CD4-positive, alpha-beta T cell (primary cell): ENCODE measurements around the gene IL1RL2. TPM values are rescaled to one million over a fixed set of nuclear protein-coding genes. Genes with fewer than 3 reads are reported as not detected.
A peak's percentile ranks its signal among the peaks of the same experiment; 100 is the strongest.

Source experiments
- ATAC-seq: fragments of 200-7000 bp; cut with Tn5 transposase; one replicate; pipeline ENCODE4 v1.10.0; 2022; ENCODE audit warnings: mild to moderate bottlenecking; ENCODE audit not compliant: poor library complexity
- CTCF ChIA-PET: fragments of 350-600 bp; sonication (Branson Sonifier 250); formaldehyde crosslinking; loops from one replicate; lab custom pipeline; 2021; ENCODE audit warnings: antibody characterized with exemption, inconsistent platforms; lab: Charles Lee
- POLR2A ChIA-PET: fragments of 350-600 bp; sonication (Branson Sonifier 250); formaldehyde crosslinking; loops from one replicate; lab custom pipeline; 2021; ENCODE audit warnings: antibody characterized with exemption, inconsistent platforms; lab: Charles Lee
- DNase-seq, 14 experiments: peaks; one replicate each; pipeline ENCODE4 v3.0.0-alpha.2; 2013 to 2020; ENCODE audit warnings: mixed read lengths in 2 of 14
- H3K27ac ChIP-seq, 2 donors: one replicate each; pipeline versions ENCODE4 v1.5.1 to v1.7.0; 2013; ENCODE audit warnings: low read length in 2 of 2, low read depth in 1 of 2, mild to moderate bottlenecking in 1 of 2
- H3K27me3 ChIP-seq, 2 experiments: 1 replicate in 1 of 2; 2 replicates in 1 of 2; pipeline versions ENCODE4 v1.6.1 to v1.7.0; 2013; ENCODE audit warnings: low read length in 2 of 2, control low read depth in 1 of 2, mild to moderate bottlenecking in 1 of 2, moderate library complexity in 1 of 2; ENCODE audit not compliant: insufficient read depth in 2 of 2, control insufficient read depth in 1 of 2
- H3K36me3 ChIP-seq: one replicate; pipeline ENCODE4 v1.6.1; 2013; ENCODE audit warnings: low read length, control low read depth; ENCODE audit not compliant: insufficient read depth
- H3K4me1 ChIP-seq: one replicate; pipeline ENCODE4 v1.6.1; 2013; ENCODE audit warnings: low read length, control low read depth; ENCODE audit not compliant: insufficient read depth
- H3K4me3 ChIP-seq: one replicate; pipeline ENCODE4 v1.5.1; 2013; ENCODE audit warnings: mild to moderate bottlenecking, low read length, moderate library complexity
- H3K9me3 ChIP-seq, 2 experiments: 1 replicate in 1 of 2; 2 replicates in 1 of 2; pipeline versions ENCODE4 v1.6.1 to v1.7.0; 2013; ENCODE audit warnings: low read length in 2 of 2, mild to moderate bottlenecking in 2 of 2, control low read depth in 1 of 2, moderate library complexity in 1 of 2; ENCODE audit not compliant: control insufficient read depth in 1 of 2, insufficient read depth in 1 of 2
- H3K27ac Mint-ChIP-seq: one replicate; pipeline ENCODE4 v1.8.0; 2020; ENCODE audit warnings: mixed read lengths
- H3K27me3 Mint-ChIP-seq: one replicate; pipeline ENCODE4 v1.8.0; 2021; ENCODE audit warnings: mixed read lengths
- H3K36me3 Mint-ChIP-seq: one replicate; pipeline ENCODE4 v1.8.0; 2021; ENCODE audit warnings: low read depth, mixed read lengths
- H3K4me1 Mint-ChIP-seq: one replicate; pipeline ENCODE4 v1.8.0; 2021; ENCODE audit warnings: low read depth, mixed read lengths
- H3K4me3 Mint-ChIP-seq: one replicate; pipeline ENCODE4 v1.8.0; 2020; ENCODE audit warnings: mild to moderate bottlenecking, mixed read lengths
- H3K9me3 Mint-ChIP-seq: one replicate; pipeline ENCODE4 v1.8.0; 2020; ENCODE audit warnings: mixed read lengths
- intact Hi-C, 2 experiments: fragments of 100-400 bp; cut with DNase I in 1 of 2; cut with micrococcal nuclease in 1 of 2; formaldehyde crosslinking; loops; one replicate each; pipeline versions ENCODE4 v1.15.1 to v1.9.0; 2023 to 2025; cut with DNase I, micrococcal nuclease
- total RNA-seq, 174 experiments: library from RNA in 2 of 174; stranded (reverse) in 2 of 174; gene quantifications; one replicate each; pipeline ENCODE4 v1.2.3 and lab custom pipeline; 2021 to 2026
- TF ChIP-seq, protein P1 (sequence below): fragments of 200-600 bp; IDR thresholded peaks from one replicate; pipeline ENCODE4 v1.8.0; 2022; ENCODE audit warnings: antibody characterized with exemption, mild to moderate bottlenecking

The IL1RL2 gene
- total RNA-seq, 2 experiments from 2014 or later, result not detected

DNA sequence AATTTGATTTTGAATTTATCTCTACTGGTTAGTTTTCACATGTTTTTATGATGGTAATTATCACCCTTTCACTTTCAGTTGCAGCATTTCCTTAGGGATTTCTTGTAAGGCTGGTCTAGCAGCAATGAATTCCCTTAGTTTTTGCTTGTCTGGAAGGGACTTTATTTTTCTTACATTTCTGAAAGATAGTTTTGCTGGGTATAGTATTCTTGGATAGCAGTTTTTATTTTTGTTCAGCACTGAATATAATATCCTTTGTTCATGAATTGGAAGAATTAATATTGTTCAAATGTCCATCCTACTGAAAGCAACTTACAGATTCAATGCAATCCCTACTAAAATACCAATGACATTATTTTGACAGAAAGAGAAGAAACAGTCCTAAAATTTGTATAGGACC lies 30.2 kb downstream of the IL1RL2 start:
- intact Hi-C loops, result no loop called here
- H3K36me3 Mint-ChIP-seq, result peaks cover 36% of the 10 kb centered on the region
- no peaks in the 10 kb centered on the region for H3K27me3 Mint-ChIP-seq
- no peak overlapping the region for H3K27ac Mint-ChIP-seq
- Histone ChIP-seq H3K27me3 (no peaks in the 10 kb centered on the region), H3K4me1 (peaks cover 10% of the 10 kb centered on the region), H3K36me3 (no peaks in the 10 kb centered on the region), H3K27ac (no peak overlapping the region), H3K9me3 (peaks cover 3 to 17% of the 10 kb centered on the region in 2 experiments), H3K4me3 (no peak overlapping the region)
- DNase-seq, result no peak
- TF ChIP-seq, protein P1, sequence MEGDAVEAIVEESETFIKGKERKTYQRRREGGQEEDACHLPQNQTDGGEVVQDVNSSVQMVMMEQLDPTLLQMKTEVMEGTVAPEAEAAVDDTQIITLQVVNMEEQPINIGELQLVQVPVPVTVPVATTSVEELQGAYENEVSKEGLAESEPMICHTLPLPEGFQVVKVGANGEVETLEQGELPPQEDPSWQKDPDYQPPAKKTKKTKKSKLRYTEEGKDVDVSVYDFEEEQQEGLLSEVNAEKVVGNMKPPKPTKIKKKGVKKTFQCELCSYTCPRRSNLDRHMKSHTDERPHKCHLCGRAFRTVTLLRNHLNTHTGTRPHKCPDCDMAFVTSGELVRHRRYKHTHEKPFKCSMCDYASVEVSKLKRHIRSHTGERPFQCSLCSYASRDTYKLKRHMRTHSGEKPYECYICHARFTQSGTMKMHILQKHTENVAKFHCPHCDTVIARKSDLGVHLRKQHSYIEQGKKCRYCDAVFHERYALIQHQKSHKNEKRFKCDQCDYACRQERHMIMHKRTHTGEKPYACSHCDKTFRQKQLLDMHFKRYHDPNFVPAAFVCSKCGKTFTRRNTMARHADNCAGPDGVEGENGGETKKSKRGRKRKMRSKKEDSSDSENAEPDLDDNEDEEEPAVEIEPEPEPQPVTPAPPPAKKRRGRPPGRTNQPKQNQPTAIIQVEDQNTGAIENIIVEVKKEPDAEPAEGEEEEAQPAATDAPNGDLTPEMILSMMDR, result no peak
- ChIA-PET CTCF (no interaction called here), POLR2A (no interaction called here)
- ATAC-seq, result no peak
- peaks cover 22% of the 10 kb centered on the region for H3K4me1 Mint-ChIP-seq
- H3K9me3 Mint-ChIP-seq, result peaks cover 24% of the 10 kb centered on the region
- no peak overlapping the region for H3K4me3 Mint-ChIP-seq

DNA sequence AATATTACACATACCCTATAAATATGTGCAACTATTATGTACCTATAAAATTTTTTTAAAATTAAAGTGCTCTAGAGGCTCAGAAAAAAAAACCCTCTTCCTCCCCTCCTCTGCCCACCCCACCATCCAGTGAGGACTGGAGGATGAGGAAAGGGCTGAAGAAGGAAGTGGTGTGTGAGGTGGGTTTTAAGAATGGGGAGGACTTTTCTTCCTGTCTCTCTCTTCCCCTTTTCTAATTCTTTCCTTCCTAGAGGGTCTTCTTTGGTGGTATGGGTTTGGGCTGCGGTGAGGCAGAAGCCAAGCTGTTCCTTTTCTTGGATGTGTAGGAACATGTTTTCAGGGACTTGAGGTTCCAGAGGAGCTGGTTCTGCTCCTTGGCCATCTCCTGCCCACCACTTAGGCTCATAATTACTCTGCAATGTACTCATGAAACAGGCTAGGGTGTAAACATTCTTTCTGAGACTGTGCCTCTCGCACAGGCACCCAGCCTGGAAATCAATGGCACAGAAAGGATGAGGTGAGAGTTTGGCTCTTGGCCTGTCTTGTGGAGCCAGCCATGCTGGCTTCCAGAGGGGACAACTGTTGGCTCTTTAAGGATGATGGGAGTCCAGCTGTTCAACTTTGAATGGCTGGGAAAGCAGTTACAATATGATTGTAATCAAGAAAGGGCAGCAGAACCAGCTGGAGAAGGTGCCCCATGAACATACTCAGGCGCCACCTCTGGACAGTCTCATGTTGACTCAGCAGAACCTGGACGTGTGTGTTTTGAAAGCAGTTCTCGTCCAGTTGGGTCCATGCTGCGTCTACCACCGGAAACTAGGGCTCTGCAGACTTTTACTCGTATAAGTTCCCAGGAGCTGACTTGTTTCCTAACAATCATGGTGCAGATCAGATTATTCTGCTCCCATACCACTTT lies 38.3 kb downstream of the IL1RL2 start:
- no peak overlapping the region for H3K27ac ChIP-seq
- CTCF ChIA-PET, result interaction anchor here (1.8 kb wide), 1 partner anchor 16 kb away, joined by 8 read pairs; no protein-coding TSS in a partner anchor
- intact Hi-C loops, result no loop called here
- H3K4me1 Mint-ChIP-seq, result peaks cover 15% of the 10 kb centered on the region
- no peaks in the 10 kb centered on the region for H3K9me3 ChIP-seq
- POLR2A ChIA-PET, result no interaction called here
- H3K4me1 ChIP-seq, result peaks cover 19% of the 10 kb centered on the region
- no peak for ATAC-seq
- H3K36me3 Mint-ChIP-seq, result no peaks in the 10 kb centered on the region
- H3K4me3 Mint-ChIP-seq, result no peak overlapping the region
- no peaks in the 10 kb centered on the region for H3K36me3 ChIP-seq
- H3K27ac Mint-ChIP-seq, result no peak overlapping the region
- H3K9me3 Mint-ChIP-seq, result no peaks in the 10 kb centered on the region
- no peak overlapping the region for H3K4me3 ChIP-seq
- no peaks in the 10 kb centered on the region for H3K27me3 ChIP-seq
- no peak for DNase-seq
- TF ChIP-seq, protein P1, result no peak
- no peaks in the 10 kb centered on the region for H3K27me3 Mint-ChIP-seq

DNA sequence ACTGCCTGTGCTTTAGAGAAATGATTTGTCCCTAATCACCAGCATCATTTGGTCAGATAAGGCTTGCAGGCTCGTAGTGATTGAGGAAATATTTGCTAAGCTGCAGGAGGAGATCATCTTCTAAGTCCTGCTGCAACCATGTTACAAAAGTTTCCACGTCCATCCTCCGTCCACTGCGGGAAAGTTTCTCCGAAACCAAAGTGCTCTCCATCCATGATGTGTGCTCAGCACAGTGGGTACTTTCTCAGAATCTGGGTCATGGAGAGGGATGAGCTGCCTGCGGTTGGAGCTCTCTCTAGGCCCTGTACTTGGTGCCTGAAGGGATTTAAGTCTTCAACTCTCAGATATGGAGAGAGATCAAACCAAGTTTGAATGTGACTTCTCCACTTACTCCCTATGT lies 39.3 kb downstream of the IL1RL2 start:
- H3K9me3 ChIP-seq, result no peaks in the 10 kb centered on the region
- H3K27me3 ChIP-seq, result no peaks in the 10 kb centered on the region
- H3K4me3 ChIP-seq, result no peak overlapping the region
- Mint-ChIP-seq H3K9me3 (no peaks in the 10 kb centered on the region), H3K27ac (peak overlapping the region; percentile 43), H3K27me3 (no peaks in the 10 kb centered on the region), H3K4me3 (no peak overlapping the region), H3K4me1 (peaks cover 15% of the 10 kb centered on the region), H3K36me3 (no peaks in the 10 kb centered on the region)
- CTCF ChIA-PET, result interaction anchor here (1.8 kb wide), 1 partner anchor 15 kb away, joined by 8 read pairs; no protein-coding TSS in a partner anchor
- ATAC-seq (no peak), DNase-seq (no peak)
- no peak overlapping the region for H3K27ac ChIP-seq
- peaks cover 19% of the 10 kb centered on the region for H3K4me1 ChIP-seq
- TF ChIP-seq, protein P1, result no peak
- intact Hi-C loops, result no loop called here
- POLR2A ChIA-PET, result no interaction called here
- H3K36me3 ChIP-seq, result no peaks in the 10 kb centered on the region
